Spinal cord (tissue), 10 donors: ENCODE results near the gene MAGI1. TPM values are rescaled to one million over a fixed set of nuclear protein-coding genes. Genes with fewer than 3 reads are reported as not detected.

Experiments
- DNase-seq, 6 donors: peaks; one replicate each; pipeline versions ENCODE4 v3.0.0 to v3.0.0-alpha.2; 2013 to 2015; ENCODE audit warnings: low spot score in 6 of 6, low read depth in 4 of 6
- H3K27ac ChIP-seq: one replicate; pipeline ENCODE4 v1.5.1; 2013; ENCODE audit warnings: low read depth, low read length, control low read depth
- H3K27me3 ChIP-seq: one replicate; pipeline ENCODE4 v1.6.1; 2013; ENCODE audit warnings: low read length; ENCODE audit not compliant: control insufficient read depth, insufficient read depth
- H3K36me3 ChIP-seq: one replicate; pipeline ENCODE4 v1.6.1; 2013; ENCODE audit warnings: low read length; ENCODE audit not compliant: control insufficient read depth, insufficient read depth
- H3K4me1 ChIP-seq: one replicate; pipeline ENCODE4 v1.6.1; 2013; ENCODE audit warnings: low read length; ENCODE audit not compliant: control insufficient read depth, insufficient read depth
- H3K4me3 ChIP-seq: one replicate; pipeline ENCODE4 v1.5.1; 2013; ENCODE audit warnings: low read depth, low read length, control low read depth
- H3K9me3 ChIP-seq: one replicate; pipeline ENCODE4 v1.6.1; 2013; ENCODE audit warnings: low read length; ENCODE audit not compliant: control insufficient read depth, insufficient read depth
- WGBS: methylation state at CpG from one replicate; pipeline ENCODE4 v1.1.5; 2013; ENCODE audit warnings: missing lambda C conversion rate; ENCODE audit not compliant: insufficient coverage; 5-methylcytosine and 5-hydroxymethylcytosine counted together
- polyA plus RNA-seq, 2 donors: library from polyadenylated mRNA; unstranded; fragments of 120-200 nt; gene quantifications; one replicate each; pipeline ENCODE4 v1.2.1, GENCODE V29; 2013; ENCODE audit not compliant: insufficient read length in 2 of 2
- total RNA-seq, 2 donors: library from RNA; depleted of rRNA in 1 of 2; stranded (reverse); fragments of 120-200 nt in 1 of 2; fragments of >200 nt in 1 of 2; gene quantifications; one replicate each; pipeline versions ENCODE4 v1.2.3 to v1.2.4, GENCODE V29; 2013 to 2014
- donor health status: healthy.

Gene MAGI1
- total and polyA plus RNA-seq, 4 donors, result 41.5 to 86.3 (median 62.7) TPM

DNA sequence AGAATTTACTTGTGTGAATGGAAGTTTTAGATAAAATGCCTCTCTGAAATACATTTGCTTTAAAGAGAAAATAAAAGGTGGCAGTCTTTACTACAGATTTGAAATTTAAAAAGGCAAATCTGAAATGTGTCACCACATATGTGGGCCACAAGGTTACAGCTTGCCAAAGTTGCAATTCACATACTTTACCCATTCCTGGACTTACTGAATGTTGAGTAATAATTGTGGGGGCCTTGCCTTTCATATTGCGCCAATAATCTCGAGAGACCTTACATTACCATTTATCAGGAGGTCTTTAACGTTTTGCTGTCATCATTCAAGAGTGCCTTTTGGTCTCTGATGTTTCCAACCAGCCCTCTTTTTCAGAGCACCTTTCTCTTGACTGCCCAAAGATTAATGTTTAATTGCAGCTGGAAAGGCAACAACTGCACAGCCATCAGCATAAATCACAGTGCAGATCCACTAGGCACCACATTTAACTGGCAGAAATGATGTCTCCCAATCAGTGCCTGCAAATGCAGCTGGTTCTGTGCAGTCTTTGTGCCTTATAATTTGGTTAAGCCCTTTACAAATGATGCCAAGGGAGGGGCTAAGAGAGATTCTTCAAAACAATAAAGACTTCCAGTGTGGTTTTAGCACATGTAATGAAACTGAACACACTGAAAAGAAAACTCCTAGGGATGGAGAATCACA, 206.8 kb downstream of the MAGI1 start:
- Histone ChIP-seq H3K4me3 (no peak overlapping the region), H3K36me3 (no peaks in the 10 kb centered on the region), H3K9me3 (no peaks in the 10 kb centered on the region), H3K4me1 (no peaks in the 10 kb centered on the region), H3K27me3 (no peaks in the 10 kb centered on the region), H3K27ac (no peak overlapping the region)
- 19% methylated on average over 2 of the region's 3 CpGs for WGBS
- peak in 1 of 6 donors; percentile 71 for DNase-seq

DNA sequence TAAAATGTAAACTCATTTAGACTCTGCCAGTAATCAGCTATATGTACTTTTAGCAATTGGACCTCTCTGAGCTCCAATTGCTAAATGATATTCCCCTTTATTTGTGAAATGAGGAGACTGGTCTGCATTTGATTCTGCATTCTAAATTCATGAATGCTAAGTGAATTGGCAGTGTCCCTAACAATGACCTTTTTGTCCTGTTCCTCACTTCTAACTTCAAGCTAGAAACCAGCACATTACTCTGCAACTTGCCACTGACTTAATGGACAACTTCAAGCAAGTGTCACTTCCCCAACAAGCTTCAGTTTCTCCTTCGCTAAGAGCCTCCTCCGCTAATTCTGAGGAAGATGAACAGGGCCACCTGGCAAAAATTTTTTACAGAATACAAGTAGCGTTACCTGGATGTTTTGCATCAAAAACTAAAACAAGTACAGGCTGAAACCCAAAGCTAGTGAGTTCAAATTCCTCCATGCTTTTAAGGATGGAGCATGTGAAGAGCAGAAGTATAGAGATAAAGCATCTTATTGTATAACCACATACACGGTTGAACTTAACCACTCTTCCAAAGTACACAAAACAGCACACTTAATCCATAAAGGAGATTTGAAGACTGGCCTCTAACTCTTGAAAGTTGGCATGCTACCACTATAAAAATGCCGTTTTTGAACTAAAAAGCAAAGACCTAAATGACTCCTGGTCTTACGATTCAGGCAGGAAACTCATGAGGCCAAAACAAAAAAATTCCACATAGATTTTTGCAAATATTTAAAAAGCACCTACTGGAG, 207.6 kb downstream of the MAGI1 start:
- Histone ChIP-seq H3K4me3 (no peak overlapping the region), H3K4me1 (no peaks in the 10 kb centered on the region), H3K27me3 (no peaks in the 10 kb centered on the region), H3K27ac (no peak overlapping the region), H3K9me3 (no peaks in the 10 kb centered on the region), H3K36me3 (no peaks in the 10 kb centered on the region)
- 75% methylated on average over 3 of the region's 6 CpGs for WGBS
- no peak for DNase-seq

DNA sequence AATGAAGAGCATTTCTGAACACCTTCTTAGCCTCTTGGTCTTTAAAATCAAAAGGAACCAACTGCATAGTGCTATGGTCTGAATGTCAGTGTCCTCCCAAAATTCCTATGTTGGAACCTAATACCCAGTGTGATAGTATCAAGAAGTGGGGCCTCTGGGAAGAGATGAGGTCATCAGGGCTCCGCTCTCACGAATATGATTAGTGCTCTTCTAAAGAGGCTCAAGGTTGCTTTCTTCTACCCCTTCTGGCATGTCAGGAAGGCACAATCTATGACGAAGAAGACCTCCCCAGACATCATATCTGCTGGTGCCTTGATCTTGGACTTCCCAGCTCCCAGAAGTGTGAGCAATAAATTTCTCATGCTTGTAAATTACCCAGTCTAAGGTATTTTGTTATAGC, 209.5 kb downstream of the MAGI1 start:
- no peak for DNase-seq
- Histone ChIP-seq H3K27me3 (no peaks in the 10 kb centered on the region), H3K36me3 (no peaks in the 10 kb centered on the region), H3K4me1 (no peaks in the 10 kb centered on the region), H3K27ac (no peak overlapping the region), H3K9me3 (no peaks in the 10 kb centered on the region), H3K4me3 (no peak overlapping the region)
- 100% methylated on average over 2 of the region's 3 CpGs for WGBS

DNA sequence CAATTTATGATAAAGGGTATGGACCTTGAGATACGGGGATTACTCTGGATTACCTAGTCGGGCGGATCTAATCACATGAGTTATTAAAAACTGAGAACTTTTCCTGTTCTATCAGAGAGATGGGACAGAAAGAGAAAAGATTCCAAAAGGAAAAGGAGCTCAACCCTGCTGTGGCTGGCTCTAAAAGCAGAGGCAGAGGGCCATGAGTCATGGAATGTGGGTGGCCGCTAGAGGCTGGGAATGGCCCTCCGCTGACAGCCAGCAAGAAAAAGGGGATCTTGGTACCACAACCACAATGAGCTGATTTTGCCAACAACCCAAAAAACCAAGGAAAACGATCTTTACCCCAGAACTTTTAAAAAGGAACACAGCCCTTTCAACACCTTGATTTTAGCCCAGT, 210.0 kb downstream of the MAGI1 start:
- 100% methylated on average over 2 of the region's 6 CpGs for WGBS
- Histone ChIP-seq H3K9me3 (no peaks in the 10 kb centered on the region), H3K4me1 (no peaks in the 10 kb centered on the region), H3K36me3 (no peaks in the 10 kb centered on the region), H3K27ac (no peak overlapping the region), H3K4me3 (no peak overlapping the region), H3K27me3 (no peaks in the 10 kb centered on the region)
- no peak for DNase-seq

DNA sequence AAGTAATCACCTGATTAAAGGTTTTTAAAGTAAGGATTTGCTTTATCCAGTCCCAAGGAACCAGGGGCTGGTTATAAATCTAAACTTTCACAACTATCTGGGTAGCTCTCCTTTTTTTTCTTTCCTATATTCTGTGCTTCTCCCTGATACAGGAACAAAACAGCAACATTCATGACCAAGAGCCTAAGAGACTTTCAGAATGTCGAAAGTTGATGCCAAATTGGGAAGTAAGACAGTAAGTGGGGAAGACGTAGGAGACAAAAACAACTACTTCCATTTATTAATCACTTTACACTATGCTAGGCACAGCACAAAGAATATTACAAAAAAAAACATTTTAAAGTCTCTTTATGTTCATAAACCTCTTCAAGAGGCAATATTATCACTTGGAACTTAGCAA, 211.6 kb downstream of the MAGI1 start:
- Histone ChIP-seq H3K27ac (no peak overlapping the region), H3K4me3 (no peak overlapping the region), H3K9me3 (no peaks in the 10 kb centered on the region), H3K4me1 (no peaks in the 10 kb centered on the region), H3K36me3 (no peaks in the 10 kb centered on the region), H3K27me3 (no peaks in the 10 kb centered on the region)
- 40% methylated on average over 1 of the region's 2 CpGs for WGBS
- DNase-seq, result no peak

DNA sequence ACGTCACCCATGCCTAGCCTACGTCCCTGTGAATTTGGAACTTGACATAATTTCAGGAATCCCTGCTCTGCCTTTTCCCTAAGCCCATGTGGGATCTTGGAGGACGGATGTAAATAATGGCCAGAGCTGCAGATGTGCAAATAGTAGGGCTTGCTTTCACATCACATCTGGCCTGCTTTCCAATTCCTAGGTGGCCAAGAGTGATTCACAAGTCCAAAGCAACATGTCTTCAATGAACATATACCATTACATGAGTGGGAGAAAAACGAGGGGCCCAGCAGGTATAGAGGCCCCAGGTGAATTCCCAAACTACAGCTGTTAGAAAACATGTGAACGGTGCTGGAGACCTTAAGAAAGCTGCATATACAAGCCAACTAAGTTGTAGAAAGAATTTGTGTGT, 214.6 kb downstream of the MAGI1 start:
- DNase-seq, result no peak
- no peak overlapping the region for H3K27ac ChIP-seq
- no peaks in the 10 kb centered on the region for H3K27me3 ChIP-seq
- no peak overlapping the region for H3K4me3 ChIP-seq
- H3K4me1 ChIP-seq, result no peaks in the 10 kb centered on the region
- H3K36me3 ChIP-seq, result no peaks in the 10 kb centered on the region
- WGBS, result no CpG with 5 or more reads among the region's 5 CpGs
- no peaks in the 10 kb centered on the region for H3K9me3 ChIP-seq

DNA sequence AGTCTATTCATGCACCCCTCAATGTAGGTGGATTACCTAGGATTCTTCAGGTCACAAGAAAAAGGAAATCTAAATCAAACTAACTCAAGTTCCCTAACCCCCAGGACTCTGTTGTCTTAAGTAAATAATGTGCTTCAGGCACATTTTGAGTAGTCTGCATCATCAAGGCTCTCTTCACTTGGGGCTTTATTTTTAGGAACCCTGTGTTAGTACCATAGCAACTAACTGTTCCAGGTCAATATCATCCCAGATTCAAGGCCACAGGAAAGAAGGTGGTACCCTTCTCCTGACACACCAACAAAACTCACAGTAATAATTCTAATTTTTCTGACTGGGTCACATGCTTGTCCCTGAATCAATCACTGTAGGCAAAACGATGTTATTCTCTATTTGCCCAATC, 218.1 kb downstream of the MAGI1 start:
- H3K9me3 ChIP-seq, result no peaks in the 10 kb centered on the region
- no peaks in the 10 kb centered on the region for H3K36me3 ChIP-seq
- H3K4me3 ChIP-seq, result no peak overlapping the region
- WGBS, result 86% methylated on average over 1 of the region's 1 CpG
- H3K27me3 ChIP-seq, result no peaks in the 10 kb centered on the region
- H3K4me1 ChIP-seq, result no peaks in the 10 kb centered on the region
- DNase-seq, result no peak
- no peak overlapping the region for H3K27ac ChIP-seq

DNA sequence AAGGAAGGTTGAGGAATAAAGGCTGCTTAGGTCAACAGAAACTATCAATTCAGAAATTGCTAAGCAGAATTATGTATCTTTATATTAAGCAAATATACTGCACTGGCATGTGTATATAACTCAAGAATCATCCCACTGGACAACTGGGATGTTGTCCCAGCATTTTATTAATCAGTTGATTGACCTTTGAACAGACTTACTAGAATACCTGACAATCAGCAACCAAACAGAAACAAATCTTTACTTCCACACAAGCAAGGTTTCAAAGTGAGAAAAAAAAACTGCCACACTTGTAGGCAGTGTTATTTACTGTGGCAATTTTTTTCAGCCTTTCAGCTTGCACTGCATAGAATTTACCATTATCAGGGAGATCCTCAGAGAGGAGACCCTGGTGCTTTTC, 218.8 kb downstream of the MAGI1 start:
- Histone ChIP-seq H3K27ac (no peak overlapping the region), H3K27me3 (no peaks in the 10 kb centered on the region), H3K4me3 (no peak overlapping the region), H3K36me3 (no peaks in the 10 kb centered on the region), H3K9me3 (no peaks in the 10 kb centered on the region), H3K4me1 (no peaks in the 10 kb centered on the region)
- DNase-seq, result no peak

DNA sequence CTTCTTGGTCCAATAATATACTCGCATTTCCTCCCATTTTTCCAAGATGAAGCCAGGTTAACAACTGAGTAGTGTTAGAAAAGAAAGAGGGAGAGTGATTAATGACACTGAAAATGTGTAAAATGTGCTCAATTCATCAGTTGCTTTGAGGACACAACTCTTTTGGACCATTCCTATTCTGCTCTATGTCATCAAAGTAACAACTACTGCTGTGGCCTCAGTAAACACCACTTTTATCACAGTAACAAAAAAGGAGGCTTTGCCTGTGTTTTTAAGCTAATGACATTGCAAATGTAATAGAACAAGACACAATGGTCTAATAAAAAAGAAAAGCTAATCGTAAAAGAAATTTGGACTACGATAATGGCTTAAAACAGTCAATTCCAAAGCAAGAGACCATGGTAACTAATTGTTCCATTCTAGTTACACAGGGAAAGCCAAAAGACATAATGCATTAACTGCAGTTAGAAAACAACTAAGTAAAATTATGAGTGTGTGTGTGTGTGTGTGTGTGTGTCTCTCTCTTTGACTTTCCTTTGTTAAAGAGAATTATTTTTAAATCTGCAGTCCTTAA, 221.1 kb downstream of the MAGI1 start:
- Histone ChIP-seq H3K36me3 (no peaks in the 10 kb centered on the region), H3K4me1 (no peaks in the 10 kb centered on the region), H3K27ac (no peak overlapping the region), H3K4me3 (no peak overlapping the region), H3K27me3 (no peaks in the 10 kb centered on the region), H3K9me3 (no peaks in the 10 kb centered on the region)
- DNase-seq, result peak in 1 of 6 donors; percentile 88
- no CpG with 5 or more reads among the region's 3 CpGs for WGBS

DNA sequence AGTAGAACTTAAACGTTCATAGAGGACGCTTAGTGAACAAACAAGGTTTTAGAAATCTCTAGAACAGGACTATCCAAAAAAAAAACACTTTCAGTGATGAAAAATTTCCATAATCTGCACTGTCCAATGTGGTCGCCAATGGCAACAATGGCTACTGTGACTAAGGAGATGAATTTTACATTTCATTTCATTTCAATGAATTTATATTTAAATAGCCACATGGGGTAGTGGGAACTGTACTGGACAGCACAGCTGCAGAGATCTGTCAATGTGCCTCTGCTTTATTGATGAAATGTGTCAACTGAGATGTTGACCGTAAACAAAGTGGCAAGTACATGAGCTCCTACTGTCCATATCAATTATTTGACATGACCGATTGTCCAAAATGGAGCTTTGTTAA, 222.5 kb downstream of the MAGI1 start:
- H3K9me3 ChIP-seq, result no peaks in the 10 kb centered on the region
- no peaks in the 10 kb centered on the region for H3K4me1 ChIP-seq
- no peaks in the 10 kb centered on the region for H3K27me3 ChIP-seq
- H3K27ac ChIP-seq, result no peak overlapping the region
- H3K4me3 ChIP-seq, result no peak overlapping the region
- no CpG with 5 or more reads among the region's 5 CpGs for WGBS
- no peak for DNase-seq
- no peaks in the 10 kb centered on the region for H3K36me3 ChIP-seq
